H1 (cell line): ENCODE measurements around the gene PLEKHA3. TPM values are rescaled to one million over a fixed set of nuclear protein-coding genes. Genes with fewer than 3 reads are reported as not detected.

Experiments used
- CTCF ChIA-PET: fragments of 300-600 bp; sonication (Branson Sonifier 250); formaldehyde crosslinking; loops from one replicate; lab custom pipeline; 2021; ENCODE audit not compliant: partially characterized antibody; lab: Charles Lee
- POLR2A ChIA-PET: fragments of 300-600 bp; sonication (Branson Sonifier 250); formaldehyde crosslinking; loops from one replicate; lab custom pipeline; 2021; ENCODE audit warnings: inconsistent platforms; ENCODE audit not compliant: partially characterized antibody; lab: Charles Lee
- DNase-seq, 2 experiments: peaks; one replicate each; pipeline versions ENCODE4 v3.0.0 to v3.0.0-alpha.2; 2010 to 2022; ENCODE audit warnings: low spot score in 2 of 2, low read depth in 1 of 2, mixed read lengths in 1 of 2
- FAIRE-seq: peaks from 2 replicates; lab custom pipeline; 2011; peaks lifted over from hg19 to GRCh38; lab: Jason Lieb, UNC
- H2AFZ ChIP-seq: 2 replicates; pipeline ENCODE4 v1.8.1; 2012; ENCODE audit warnings: low read length, inconsistent platforms
- H2AK5ac ChIP-seq: 2 replicates; pipeline ENCODE4 v1.6.1; 2013; ENCODE audit warnings: low read depth, low read length
- H2BK120ac ChIP-seq: replicated peaks from 2 replicates; pipeline ENCODE3; 2013; ENCODE audit warnings: low read depth, low read length, inconsistent platforms
- H2BK12ac ChIP-seq: 2 replicates; pipeline ENCODE4 v1.6.1; 2013; ENCODE audit warnings: low read depth, low read length
- H2BK15ac ChIP-seq: 2 replicates; pipeline ENCODE4 v1.6.1; 2013; ENCODE audit warnings: low read length
- H2BK20ac ChIP-seq: 2 replicates; pipeline ENCODE4 v1.6.1; 2013; ENCODE audit warnings: low read length
- H2BK5ac ChIP-seq: 2 replicates; pipeline ENCODE4 v1.6.1; 2013; ENCODE audit warnings: low read depth, low read length
- H3K14ac ChIP-seq: 2 replicates; pipeline ENCODE4 v1.6.1; 2013; ENCODE audit warnings: inconsistent platforms; ENCODE audit not compliant: insufficient read length
- H3K18ac ChIP-seq: 2 replicates; pipeline ENCODE4 v1.6.1; 2013; ENCODE audit warnings: low read length; ENCODE audit errors: extremely low read depth
- H3K23ac ChIP-seq: 2 replicates; pipeline ENCODE4 v1.6.1; 2013; ENCODE audit warnings: inconsistent platforms; ENCODE audit not compliant: insufficient read length
- H3K23me2 ChIP-seq: 2 replicates; pipeline ENCODE4 v1.6.1; 2013; ENCODE audit warnings: low read depth, low read length
- H3K27ac ChIP-seq: 2 replicates; pipeline ENCODE4 v1.6.1; 2011; ENCODE audit warnings: low read depth, low read length, inconsistent platforms
- H3K27me3 ChIP-seq, 4 experiments: replicated peaks in 1 of 4; 1 replicate in 1 of 4; 2 replicates in 3 of 4; pipeline versions ENCODE4 v1.6.1 to v1.8.1; 2011 to 2013; ENCODE audit warnings: low read length in 3 of 4, mild to moderate bottlenecking in 3 of 4, inconsistent platforms in 2 of 4, mixed read lengths in 2 of 4, moderate library complexity in 1 of 4; ENCODE audit not compliant: control insufficient read depth in 3 of 4, insufficient read depth in 3 of 4; ENCODE audit errors: extremely low read depth in 1 of 4
- H3K36me3 ChIP-seq, 4 experiments: 2 replicates each; pipeline versions ENCODE4 v1.6.1 to v1.8.1; 2011 to 2013; ENCODE audit warnings: mild to moderate bottlenecking in 4 of 4, low read length in 3 of 4, moderate library complexity in 2 of 4, control low read depth in 1 of 4, inconsistent platforms in 1 of 4; ENCODE audit not compliant: insufficient read depth in 4 of 4, control insufficient read depth in 2 of 4
- H3K4ac ChIP-seq: replicated peaks from 2 replicates; pipeline ENCODE3; 2013; ENCODE audit warnings: low read length, low read depth, mixed read lengths, inconsistent platforms; ENCODE audit not compliant: insufficient read length
- H3K4me1 ChIP-seq, 4 experiments: replicated peaks in 1 of 4; 1 replicate in 1 of 4; 2 replicates in 3 of 4; pipeline versions ENCODE4 v1.6.1 to v1.8.1; 2011 to 2013; ENCODE audit warnings: low read length in 3 of 4, inconsistent platforms in 2 of 4, mixed read lengths in 1 of 4; ENCODE audit not compliant: insufficient read depth in 4 of 4, control insufficient read depth in 3 of 4
- H3K4me2 ChIP-seq, 2 experiments: 2 replicates each; pipeline versions ENCODE4 v1.6.1 to v1.8.1; 2011 to 2013; ENCODE audit warnings: low read depth in 2 of 2, low read length in 2 of 2, control low read depth in 1 of 2, inconsistent platforms in 1 of 2, mild to moderate bottlenecking in 1 of 2; ENCODE audit not compliant: insufficient read depth in 1 of 2
- H3K4me3 ChIP-seq, 4 experiments: fragments of 200-600, 300-600 bp in 1 of 4; sonication (generic), shearing (Covaris generic), sonication (Bioruptor Twin) in 1 of 4; 2 replicates each; pipeline versions ENCODE4 v1.5.1 to v1.8.1; 2011 to 2016; ENCODE audit warnings: low read length in 4 of 4, low read depth in 3 of 4, control low read depth in 2 of 4, inconsistent platforms in 2 of 4, mild to moderate bottlenecking in 2 of 4, mixed read lengths in 1 of 4, moderate library complexity in 1 of 4; ENCODE audit not compliant: insufficient read depth in 2 of 4; ENCODE audit errors: extremely low read depth in 1 of 4
- H3K56ac ChIP-seq: replicated peaks from 2 replicates; pipeline ENCODE3; 2013; ENCODE audit warnings: low read depth, mild to moderate bottlenecking, mixed read lengths, low read length, inconsistent platforms; ENCODE audit not compliant: insufficient read length
- H3K79me1 ChIP-seq: 2 replicates; pipeline ENCODE4 v1.6.1; 2013; ENCODE audit warnings: low read depth, low read length, control low read depth
- H3K79me2 ChIP-seq, 2 experiments: 2 replicates each; pipeline versions ENCODE4 v1.6.1 to v1.8.1; 2012 to 2013; ENCODE audit warnings: low read length in 2 of 2, mild to moderate bottlenecking in 2 of 2, inconsistent platforms in 1 of 2; ENCODE audit not compliant: insufficient read depth in 2 of 2, control insufficient read depth in 1 of 2
- H3K9ac ChIP-seq, 4 experiments: replicated peaks in 1 of 4; 1 replicate in 1 of 4; 2 replicates in 3 of 4; pipeline versions ENCODE4 v1.6.1 to v1.8.1; 2011 to 2013; ENCODE audit warnings: low read depth in 3 of 4, low read length in 3 of 4, control low read depth in 2 of 4, mild to moderate bottlenecking in 2 of 4, moderate library complexity in 2 of 4, inconsistent platforms in 1 of 4; ENCODE audit errors: extremely low read depth in 1 of 4
- H3K9me3 ChIP-seq, 2 experiments: 2 replicates each; pipeline versions ENCODE4 v1.6.1 to v1.8.1; 2012 to 2013; ENCODE audit warnings: mild to moderate bottlenecking in 2 of 2, moderate library complexity in 2 of 2, control low read depth in 1 of 2, inconsistent platforms in 1 of 2, low read depth in 1 of 2, low read length in 1 of 2, mixed read lengths in 1 of 2; ENCODE audit not compliant: insufficient read depth in 2 of 2
- H4K20me1 ChIP-seq, 2 experiments: replicated peaks in 1 of 2; 2 replicates each; pipeline versions ENCODE3 to v1.8.1; 2011 to 2013; ENCODE audit warnings: inconsistent platforms in 2 of 2, low read length in 2 of 2, mild to moderate bottlenecking in 1 of 2; ENCODE audit not compliant: insufficient read depth in 2 of 2, control insufficient read depth in 1 of 2
- H4K5ac ChIP-seq: 2 replicates; pipeline ENCODE4 v1.6.1; 2013; ENCODE audit warnings: low read length, low read depth, mixed read lengths, inconsistent platforms; ENCODE audit not compliant: insufficient read length
- H4K8ac ChIP-seq: 2 replicates; pipeline ENCODE4 v1.8.0; 2013; ENCODE audit warnings: mild to moderate bottlenecking, moderate library complexity, low read length, inconsistent platforms; ENCODE audit not compliant: insufficient read depth; ENCODE audit errors: extremely low read depth
- H4K91ac ChIP-seq: replicated peaks from 2 replicates; pipeline ENCODE3; 2013; ENCODE audit warnings: low read length, mixed read lengths, inconsistent platforms; ENCODE audit not compliant: insufficient read length
- BCL11A ChIP-seq, 2 experiments: IDR thresholded peaks; one replicate each; pipeline ENCODE4 v1.6.1; 2011; ENCODE audit warnings: low read depth in 2 of 2, low read length in 2 of 2, mild to moderate bottlenecking in 2 of 2
- CTBP2 ChIP-seq: IDR thresholded peaks from 2 replicates; pipeline ENCODE4 v1.7.0; 2011; ENCODE audit warnings: borderline replicate concordance, mild to moderate bottlenecking, moderate library complexity, mixed read lengths, low read length; ENCODE audit not compliant: insufficient read depth, insufficient read length
- EP300 ChIP-seq, 2 experiments: IDR thresholded peaks; 1 replicate in 1 of 2; 2 replicates in 1 of 2; pipeline ENCODE4 v1.6.1; 2011 to 2012; ENCODE audit warnings: low read depth in 2 of 2, low read length in 2 of 2, mild to moderate bottlenecking in 2 of 2, borderline replicate concordance in 1 of 2, inconsistent platforms in 1 of 2, moderate library complexity in 1 of 2
- EZH2 ChIP-seq: fragments of 200-600 bp; sonication (generic); IDR thresholded peaks from 2 replicates; pipeline ENCODE4 v1.7.1; 2012; ENCODE audit warnings: low read depth, mild to moderate bottlenecking, moderate library complexity, low read length, inconsistent platforms; ENCODE audit not compliant: severe bottlenecking
- FOSL1 ChIP-seq: IDR thresholded peaks from 2 replicates; pipeline ENCODE4 v1.6.1; 2011; ENCODE audit warnings: mild to moderate bottlenecking, low read depth, low read length, moderate library complexity; ENCODE audit not compliant: insufficient read depth
- GTF2F1 ChIP-seq: IDR thresholded peaks from 2 replicates; pipeline ENCODE4 v1.6.1; 2012; ENCODE audit warnings: low read depth, low read length, improper control_type of control experiment, borderline replicate concordance
- KDM1A ChIP-seq: fragments of 200-600, 300-600 bp; sonication (generic); IDR thresholded peaks from 2 replicates; pipeline ENCODE4 v1.7.1; 2016; ENCODE audit warnings: mild to moderate bottlenecking, low read length, borderline replicate concordance
- KDM4A ChIP-seq: IDR thresholded peaks from one replicate; pipeline ENCODE4 v1.7.1; 2012; ENCODE audit warnings: low read depth, mild to moderate bottlenecking, moderate library complexity, low read length, inconsistent platforms; ENCODE audit not compliant: severe bottlenecking
- KDM5A ChIP-seq: fragments of 200-600 bp; IDR thresholded peaks from 2 replicates; pipeline ENCODE4 v1.7.1; 2012; ENCODE audit warnings: mild to moderate bottlenecking, low read length, inconsistent platforms, mixed read lengths
- MAFK ChIP-seq: IDR thresholded peaks from 2 replicates; pipeline ENCODE4 v1.6.1; 2012; ENCODE audit warnings: low read depth, mild to moderate bottlenecking, improper control_type of control experiment, low read length
- POLR2A ChIP-seq, 2 experiments: IDR thresholded peaks; 1 replicate in 1 of 2; 2 replicates in 1 of 2; pipeline ENCODE4 v1.6.1; 2011; ENCODE audit warnings: low read depth in 2 of 2, low read length in 2 of 2, mild to moderate bottlenecking in 2 of 2; ENCODE audit errors: control extremely low read depth in 1 of 2
- POU5F1 ChIP-seq: IDR thresholded peaks from 2 replicates; pipeline ENCODE4 v1.6.1; 2011; ENCODE audit warnings: low read depth, mild to moderate bottlenecking, low read length, moderate library complexity
- SIX5 ChIP-seq: IDR thresholded peaks from 2 replicates; pipeline ENCODE4 v1.6.1; 2011; ENCODE audit warnings: mild to moderate bottlenecking, low read depth, low read length
- SUZ12 ChIP-seq: fragments of 200-600 bp; sonication (generic); IDR thresholded peaks from 2 replicates; pipeline ENCODE4 v1.6.1; 2012; ENCODE audit warnings: mild to moderate bottlenecking, inconsistent platforms, low read length, moderate library complexity, mixed read lengths
- TCF12 ChIP-seq: IDR thresholded peaks from 2 replicates; pipeline ENCODE4 v1.6.1; 2011; ENCODE audit warnings: low read depth, mild to moderate bottlenecking, low read length
- WGBS, 2 experiments: shearing (Covaris generic) in 1 of 2; methylation state at CpG; one replicate each; pipeline versions ENCODE4 v1.1.6 to v1.1.7; 2013 to 2015; ENCODE audit warnings: low lambda C conversion rate in 2 of 2, mixed read lengths in 2 of 2, inconsistent platforms in 1 of 2, low coverage in 1 of 2, missing lambda C conversion rate in 1 of 2; ENCODE audit not compliant: insufficient replicate concordance in 2 of 2, insufficient coverage in 1 of 2, insufficient read length in 1 of 2; ENCODE audit errors: extremely low coverage in 1 of 2, missing lambda C conversion rate in 1 of 2; 5-methylcytosine and 5-hydroxymethylcytosine counted together
- polyA plus RNA-seq, 7 experiments: library from polyadenylated mRNA; depleted of rRNA in 3 of 7; stranded (reverse) in 5 of 7; unstranded in 2 of 7; fragments of >200 nt in 5 of 7; fragments of 200-250 nt in 2 of 7; gene quantifications; 1 replicate in 5 of 7; 2 replicates in 1 of 7; 4 replicates in 1 of 7; pipeline versions ENCODE4 v1.2.1 to v1.2.3, GENCODE V29; 2011 to 2013; ENCODE audit warnings: missing spikeins in 2 of 7, mixed read lengths in 2 of 7
- total RNA-seq: library from RNA; stranded (reverse); fragmentation: NEBNext Ultra II Directional; extraction: Animal tissue kit (Norgen Biotek cat#: 25700); gene quantifications from 2 replicates; pipeline ENCODE4 v1.2.1, GENCODE V29; 2021

The PLEKHA3 gene
- total and polyA plus RNA-seq, 2 of the 8 experiments (the other 6 are each of a cell fraction or from before 2014, with no cell fraction given), result 1.9 to 20.1 TPM

- no peaks in the 10 kb centered on the region for H3K79me2 ChIP-seq
- no peaks in the 10 kb centered on the region for H3K4me1 ChIP-seq
- no peak overlapping the region for H3K9ac ChIP-seq
- no peak overlapping the region for H3K14ac ChIP-seq
- H3K36me3 ChIP-seq, result no peaks in the 10 kb centered on the region
- H3K27ac ChIP-seq, result no peak overlapping the region
- no peak overlapping the region for H2BK120ac ChIP-seq
- no peak overlapping the region for H3K4me3 ChIP-seq
- no peak overlapping the region for H4K91ac ChIP-seq
- no peak overlapping the region for H2BK15ac ChIP-seq
- FAIRE-seq (no peak), DNase-seq (no peak)
- H2AK5ac ChIP-seq, result no peak overlapping the region
- H3K56ac ChIP-seq, result no peak overlapping the region
- H3K4ac ChIP-seq, result no peak overlapping the region
- no peak overlapping the region for H4K5ac ChIP-seq
- no peaks in the 10 kb centered on the region for H3K27me3 ChIP-seq
- no peaks in the 10 kb centered on the region for H4K20me1 ChIP-seq
- H2BK5ac ChIP-seq, result no peak overlapping the region
- ChIA-PET CTCF (interaction anchor here (1.0 kb wide), 1 partner anchor 19 kb away, joined by 3 read pairs; no protein-coding TSS in a partner anchor), POLR2A (interaction anchor here (0.9 kb wide), 1 partner anchor 23 kb away, joined by 4 read pairs; the partner anchor contains the start of genes PJVK and PRKRA)
- no peak overlapping the region for H2BK20ac ChIP-seq
- no peak overlapping the region for H4K8ac ChIP-seq
- H2AFZ ChIP-seq, result no peak overlapping the region
- no peak overlapping the region for H2BK12ac ChIP-seq
- 95% methylated on average over 4 of the region's 4 CpGs; no CpG with 5 or more reads in 1 of the 2 experiments for WGBS, 2 experiments
- H3K79me1 ChIP-seq, result no peaks in the 10 kb centered on the region; the same call in 1 of the 2 replicates
- no peak overlapping the region for H3K23ac ChIP-seq
- H3K23me2 ChIP-seq, result peaks cover 4% of the 10 kb centered on the region
- H3K9me3 ChIP-seq, result no peaks in the 10 kb centered on the region
- no peak overlapping the region for H3K18ac ChIP-seq
- H3K4me2 ChIP-seq, result no peak overlapping the region
- TF ChIP-seq CTBP2, result no peak
- TF ChIP-seq EP300 (IDR thresholded peaks at IDR 0.05; ENCODE audit: borderline replicate concordance in 1 of 2, low read depth in 2 of 2, low read length in 2 of 2), result no peak
- no peak for TF ChIP-seq KDM4A
- TF ChIP-seq BCL11A (IDR thresholded peaks at IDR 0.05; ENCODE audit: low read depth in 2 of 2, low read length in 2 of 2), result no peak
- no peak for TF ChIP-seq GTF2F1
- TF ChIP-seq MAFK, result no peak
- no peak for TF ChIP-seq SIX5
- no peak for TF ChIP-seq POLR2A (IDR thresholded peaks at IDR 0.05; ENCODE audit: control extremely low read depth in 1 of 2, low read depth in 2 of 2, low read length in 2 of 2)
- TF ChIP-seq KDM5A, result no peak
- no peak for TF ChIP-seq EZH2
- TF ChIP-seq POU5F1, result no peak
- no peak for TF ChIP-seq KDM1A
- TF ChIP-seq SUZ12, result no peak
- no peak for TF ChIP-seq TCF12
- no peak for TF ChIP-seq FOSL1
These were observed 6.3 kb upstream of the PLEKHA3 start for GRCh38 chr2:178473931-178474330.
